NCI-H82 treated with DMSO at 0.1 percent for 48 hours (cell line): ENCODE results near the gene CUBN.

Source experiments
- DNase-seq: peaks from one replicate; lab custom pipeline; 2025; ENCODE audit not compliant: unreplicated experiment; lab: John Stamatoyannopoulos, UW

The CUBN gene

GRCh38 chr10:17043586-17043985 is 86.0 kb downstream of the CUBN start:
- DNase-seq: no peak

DNA sequence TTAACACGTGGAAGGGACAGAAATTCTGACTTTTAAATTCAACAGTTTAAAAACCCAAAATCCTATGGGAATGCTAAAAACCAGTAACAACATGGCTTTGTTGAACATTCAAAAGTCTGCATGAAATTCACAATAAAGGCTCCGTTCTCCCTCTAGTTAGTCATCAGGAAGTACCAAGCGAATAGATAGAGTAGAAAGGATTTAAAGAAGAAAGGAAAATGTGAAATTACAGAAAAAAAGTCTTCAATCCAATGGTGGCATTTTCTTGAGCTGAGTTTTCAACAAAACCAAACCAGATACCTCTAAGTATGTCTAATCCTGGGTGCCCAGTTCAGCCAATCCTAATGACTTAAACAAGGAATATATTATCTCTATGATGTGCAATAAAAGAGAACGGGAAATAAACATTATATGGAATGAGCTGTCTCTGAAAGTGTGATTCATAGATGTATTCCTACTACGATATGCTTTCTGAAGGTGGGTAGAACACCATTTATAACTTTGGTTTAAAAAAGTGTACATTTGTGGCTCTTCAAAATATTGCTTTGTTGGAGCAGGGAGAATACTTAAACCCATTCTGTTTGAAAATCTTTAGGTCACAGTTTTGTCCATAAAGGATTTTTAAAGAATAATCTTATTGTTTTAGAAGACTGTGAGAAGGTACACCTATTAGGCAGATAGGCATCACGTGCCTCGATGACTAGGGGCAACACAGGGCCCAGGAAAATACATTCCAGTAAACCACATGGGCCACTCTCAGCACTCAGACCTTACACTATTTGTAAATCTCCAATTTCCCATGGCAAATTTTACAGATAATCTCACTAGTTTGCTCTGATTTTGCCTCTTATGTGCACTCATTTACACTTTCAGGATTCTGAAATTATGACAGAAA is 87.7 kb downstream of the CUBN start:
- no peak for DNase-seq

DNA sequence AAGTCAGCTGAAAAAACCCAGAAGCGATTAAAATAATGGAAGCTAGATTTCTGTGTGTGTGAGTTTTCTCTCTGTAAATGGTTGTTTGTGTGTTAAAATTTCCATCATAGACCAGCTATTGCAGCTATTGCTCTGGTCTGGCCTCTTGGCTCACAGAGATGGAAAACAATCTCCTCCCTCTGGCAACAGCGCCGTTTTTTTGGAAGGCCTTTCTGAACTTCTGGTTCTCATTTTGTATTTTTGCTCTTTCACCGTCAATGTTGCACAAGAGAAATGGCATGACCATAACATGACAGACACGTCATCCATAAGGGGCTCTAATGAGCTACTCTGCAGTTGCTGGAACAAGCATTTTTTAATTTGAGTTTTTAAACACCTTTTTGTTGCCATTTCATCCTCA is 91.0 kb downstream of the CUBN start:
- no peak for DNase-seq

- no peak for DNase-seq
Measured at GRCh38 chr10:17037910-17038309, 91.7 kb downstream of the CUBN start.

- no peak for DNase-seq
Measured at GRCh38 chr10:17035446-17035845, 94.2 kb downstream of the CUBN start.

GRCh38 chr10:17033529-17034260 is 95.9 kb downstream of the CUBN start:
- DNase-seq: no peak

DNA sequence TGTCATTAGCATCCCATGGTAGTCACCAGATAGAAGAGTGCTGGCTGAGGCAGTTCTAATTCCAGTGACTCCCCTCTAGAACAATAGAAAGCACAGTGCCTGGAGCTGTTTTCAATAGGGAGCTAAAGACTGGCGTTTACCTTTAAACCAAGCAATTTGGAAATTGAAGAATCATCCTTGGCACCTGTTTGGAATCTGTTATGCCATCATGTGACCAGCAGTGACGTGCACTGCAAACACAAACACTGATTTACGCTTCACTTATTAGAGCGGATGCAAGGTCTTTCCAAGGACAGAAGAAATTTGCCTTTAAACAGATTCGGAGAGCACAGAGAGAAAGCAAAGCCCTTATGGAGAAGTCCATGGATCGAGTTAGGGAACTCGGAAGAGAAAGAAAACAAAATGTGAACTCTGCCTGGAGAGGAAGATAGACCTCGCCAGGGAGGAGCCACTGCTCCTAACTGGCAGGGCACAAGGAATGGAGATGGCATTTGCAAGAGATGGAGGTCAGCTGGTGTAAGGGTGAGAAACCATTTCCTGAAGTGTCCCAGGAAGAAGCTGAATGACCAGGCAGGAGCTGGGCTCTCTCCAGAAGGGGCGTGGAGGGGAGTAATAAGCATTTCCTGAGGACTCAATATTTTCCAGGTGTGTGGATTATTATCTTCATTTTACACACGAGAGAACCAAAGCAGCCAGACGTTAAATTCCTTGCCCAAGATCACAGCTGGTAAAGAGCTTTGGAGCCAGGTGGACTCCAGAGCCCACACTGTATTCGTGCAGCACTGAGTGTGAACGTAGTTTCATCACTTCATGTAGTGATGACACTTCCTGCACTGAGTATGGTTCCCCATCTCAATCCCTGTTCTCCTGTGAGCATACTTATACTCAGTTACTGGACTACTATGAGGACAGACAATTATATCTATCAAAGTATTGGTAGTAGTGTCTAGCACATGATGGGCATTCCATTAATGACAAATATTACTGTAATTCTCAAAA is 97.7 kb downstream of the CUBN start:
- DNase-seq: no peak

- DNase-seq: no peak
Measured at GRCh38 chr10:17029581-17030271, 99.9 kb downstream of the CUBN start.

- no peak for DNase-seq
Measured at GRCh38 chr10:17029239-17029580, 100.4 kb downstream of the CUBN start.

- no peak for DNase-seq
Measured at GRCh38 chr10:17028798-17029197, 100.8 kb downstream of the CUBN start.

- no peak for DNase-seq
Measured at GRCh38 chr10:17026686-17027485, 102.7 kb downstream of the CUBN start.

- no peak for DNase-seq
Measured at GRCh38 chr10:17025444-17026295, 103.9 kb downstream of the CUBN start.

- no peak for DNase-seq
Measured at GRCh38 chr10:17024461-17024860, 105.2 kb downstream of the CUBN start.

GRCh38 chr10:17023386-17024298 is 106.0 kb downstream of the CUBN start:
- no peak for DNase-seq

- no peak for DNase-seq
Measured at GRCh38 chr10:17022896-17023295, 106.7 kb downstream of the CUBN start.

GRCh38 chr10:17022466-17022825 is 107.2 kb downstream of the CUBN start:
- no peak for DNase-seq

- no peak for DNase-seq
Measured at GRCh38 chr10:17021656-17022465, 107.8 kb downstream of the CUBN start.
